WERI-Rb-1 (cell line): ENCODE measurements around the gene HLA-A.

ENCODE experiments used
- DNase-seq: peaks from one replicate; pipeline ENCODE4 v3.0.0-alpha.2; 2020
- H3K27ac ChIP-seq: fragments of 250-450 bp; sonication (Bioruptor Pico); 2 replicates; pipeline ENCODE4 v1.5.1; 2020; ENCODE audit warnings: mild to moderate bottlenecking, moderate library complexity
- H3K27me3 ChIP-seq: fragments of 250-450 bp; sonication (Bioruptor Pico); 2 replicates; pipeline ENCODE4 v1.5.1; 2021; ENCODE audit warnings: mild to moderate bottlenecking, low read depth, moderate library complexity; ENCODE audit not compliant: insufficient read depth, severe bottlenecking
- H3K36me3 ChIP-seq: fragments of 250-450 bp; sonication (Bioruptor Pico); 2 replicates; pipeline ENCODE4 v1.5.1; 2020; ENCODE audit warnings: mild to moderate bottlenecking, moderate library complexity
- H3K4me3 ChIP-seq: 2 replicates; pipeline ENCODE4 v1.5.1; 2011; ENCODE audit warnings: low read depth, mild to moderate bottlenecking, control low read depth, low read length
- H3K9me3 ChIP-seq: fragments of 250-450 bp; sonication (Bioruptor Pico); 2 replicates; pipeline ENCODE4 v1.5.1; 2021; ENCODE audit warnings: mild to moderate bottlenecking, moderate library complexity; ENCODE audit not compliant: severe bottlenecking
- CTCF ChIP-seq: IDR thresholded peaks from 2 replicates; pipeline ENCODE4 v1.5.1; 2011; ENCODE audit warnings: low read depth, mild to moderate bottlenecking, control low read depth, inconsistent platforms, low read length

The HLA-A gene

GRCh38 chr6:29919506-29920445 lies 22.6 kb upstream of the HLA-A start:
- H3K27me3 ChIP-seq: peaks cover 58% of the 10 kb centered on the region
- TF ChIP-seq CTCF: no peak
- no peak overlapping the region for H3K4me3 ChIP-seq
- no peak overlapping the region for H3K27ac ChIP-seq
- DNase-seq: no peak
- peaks cover 3% of the 10 kb centered on the region for H3K9me3 ChIP-seq
- no peaks in the 10 kb centered on the region for H3K36me3 ChIP-seq

- TF ChIP-seq CTCF: no peak
- Histone ChIP-seq H3K9me3 (peaks cover 13% of the 10 kb centered on the region), H3K4me3 (no peak overlapping the region), H3K36me3 (no peaks in the 10 kb centered on the region), H3K27ac (no peak overlapping the region), H3K27me3 (peaks cover 54% of the 10 kb centered on the region)
- no peak for DNase-seq
Measured at GRCh38 chr6:29924287-29924686, 18.0 kb upstream of the HLA-A start.

- Histone ChIP-seq H3K9me3 (peaks cover 13% of the 10 kb centered on the region), H3K4me3 (no peak overlapping the region), H3K36me3 (no peaks in the 10 kb centered on the region), H3K27me3 (peaks cover 54% of the 10 kb centered on the region), H3K27ac (no peak overlapping the region)
- no peak for TF ChIP-seq CTCF
- no peak for DNase-seq
Measured at GRCh38 chr6:29924731-29925130, 17.6 kb upstream of the HLA-A start.

GRCh38 chr6:29925321-29925720 lies 17.0 kb upstream of the HLA-A start:
- Histone ChIP-seq H3K9me3 (peaks cover 15% of the 10 kb centered on the region), H3K4me3 (no peak overlapping the region), H3K36me3 (no peaks in the 10 kb centered on the region), H3K27ac (no peak overlapping the region), H3K27me3 (peaks cover 59% of the 10 kb centered on the region)
- no peak for DNase-seq
- TF ChIP-seq CTCF: no peak

- TF ChIP-seq CTCF: no peak
- no peak for DNase-seq
- Histone ChIP-seq H3K27me3 (peaks cover 61% of the 10 kb centered on the region), H3K27ac (no peak overlapping the region), H3K9me3 (peaks cover 20% of the 10 kb centered on the region), H3K4me3 (no peak overlapping the region), H3K36me3 (no peaks in the 10 kb centered on the region)
Measured at GRCh38 chr6:29925727-29926412, 16.5 kb upstream of the HLA-A start.
